Measurements from ENCODE around the gene EBF3. TPM values are rescaled to one million over a fixed set of nuclear protein-coding genes. Genes with fewer than 3 reads are reported as not detected.

Gene EBF3
- total and polyA plus RNA-seq, 2 donors (not counting 3 experiments of a cell fraction or from before 2014, with no cell fraction given), result 0.92 to 2.7 TPM

DNA sequence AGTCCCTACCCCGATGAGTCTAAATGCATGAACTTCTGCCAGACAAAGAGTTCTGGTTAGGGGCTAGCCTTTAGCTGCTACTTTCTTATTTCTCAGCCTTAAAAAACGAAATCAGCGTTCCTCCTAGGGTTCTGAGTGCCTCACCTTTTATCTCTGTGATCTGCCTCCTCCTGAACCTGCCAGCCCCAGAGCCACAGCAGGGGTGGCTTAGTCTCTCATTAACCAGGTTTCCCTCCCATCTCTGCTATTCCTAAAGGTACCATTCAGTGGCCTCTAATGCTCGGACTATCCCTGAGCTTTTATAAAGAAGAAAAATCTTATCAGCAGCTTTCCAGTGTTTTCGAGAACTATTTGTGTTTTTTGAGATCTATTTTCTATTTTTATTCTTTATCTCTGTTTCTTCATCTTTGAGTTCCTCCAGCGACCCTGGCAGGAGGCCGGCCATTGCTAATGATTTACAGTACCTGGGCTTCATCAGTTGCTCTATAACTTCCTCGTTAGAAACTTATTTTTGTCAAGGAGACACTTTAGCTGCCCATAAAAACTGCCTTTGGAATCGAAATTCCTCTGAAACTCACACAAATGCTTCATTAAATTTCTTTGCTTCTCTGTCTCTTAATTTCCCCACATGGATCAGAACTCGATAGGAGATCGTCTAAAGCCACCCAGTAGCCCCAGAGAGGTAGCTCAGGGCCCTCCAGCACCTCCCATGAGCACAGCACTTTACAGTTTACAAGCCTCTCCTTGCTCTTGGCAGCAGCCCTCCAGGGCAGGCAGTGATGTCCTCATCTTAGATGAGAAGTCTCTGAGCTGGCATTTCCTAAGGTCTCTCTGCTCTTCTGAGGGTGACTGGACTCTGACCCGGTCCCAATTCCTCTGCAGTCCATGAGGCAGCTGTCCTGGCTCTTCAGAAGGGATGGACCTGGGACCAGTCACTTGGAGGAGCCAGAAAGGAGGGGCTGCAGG is 149.1 kb downstream of the EBF3 start:
- dilution Hi-C loops (cut with MboI; ENCODE audit: extremely low pct_ligation_motif_present, low sequenced_read_pairs), result no loop called here
- H4K20me1 ChIP-seq (replicated peaks; ENCODE audit: control insufficient read depth, extremely low read depth, insufficient read depth, low read length), result no peaks in the 10 kb centered on the region
- H3K36me3 ChIP-seq (ENCODE audit: control insufficient read depth in 2 of 2, extremely low read depth in 1 of 2, insufficient read depth in 2 of 2, low read length in 2 of 2), result no peaks in the 10 kb centered on the region
- H3K27me3 ChIP-seq (ENCODE audit: control insufficient read depth in 2 of 2, insufficient read depth in 2 of 2, low read length in 2 of 2), result no peaks in the 10 kb centered on the region
- no peak for FAIRE-seq
- no TSS peak for BruUV-seq (replicated peaks)
- H3K9me3 ChIP-seq (replicated peaks; ENCODE audit: control insufficient read depth, insufficient read depth, low read length), result peaks cover 2% of the 10 kb centered on the region
- no peaks in the 10 kb centered on the region for H3K4me1 ChIP-seq (ENCODE audit: control insufficient read depth, extremely low read depth, insufficient read depth, low read length)
- no peak overlapping the region for H2AFZ ChIP-seq (ENCODE audit: low read depth, low read length)
- intact Hi-C loops (cut with micrococcal nuclease), result no loop called here
- POLR2A ChIA-PET, result no interaction called here
- H3K4me3 ChIP-seq (replicated peaks in 1 of 3; ENCODE audit: insufficient read depth in 1 of 3, low read depth in 1 of 3, low read length in 3 of 3), result no peak overlapping the region
- H3K79me2 ChIP-seq (ENCODE audit: control insufficient read depth, insufficient read depth, low read length), result no peaks in the 10 kb centered on the region
- no peaks in the 10 kb centered on the region for H3K9me1 ChIP-seq (replicated peaks; ENCODE audit: control insufficient read depth, extremely low read depth, insufficient read depth, low read length)
- TF ChIP-seq, protein P1, sequence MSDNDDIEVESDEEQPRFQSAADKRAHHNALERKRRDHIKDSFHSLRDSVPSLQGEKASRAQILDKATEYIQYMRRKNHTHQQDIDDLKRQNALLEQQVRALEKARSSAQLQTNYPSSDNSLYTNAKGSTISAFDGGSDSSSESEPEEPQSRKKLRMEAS (IDR thresholded peaks at IDR 0.05; ENCODE audit: insufficient read depth, insufficient read length), result no peak
- H3K4me2 ChIP-seq (ENCODE audit: insufficient read depth, low read length), result no peak overlapping the region
- no peak overlapping the region for H3K9ac ChIP-seq (replicated peaks; ENCODE audit: extremely low read depth, insufficient read depth, low read length)
- CTCF ChIA-PET, result no interaction called here
- no peak for DNase-seq (ENCODE audit: low read depth, low spot score)
- H3K27ac ChIP-seq (ENCODE audit: insufficient read depth, low read depth, low read length), result no peak overlapping the region

DNA sequence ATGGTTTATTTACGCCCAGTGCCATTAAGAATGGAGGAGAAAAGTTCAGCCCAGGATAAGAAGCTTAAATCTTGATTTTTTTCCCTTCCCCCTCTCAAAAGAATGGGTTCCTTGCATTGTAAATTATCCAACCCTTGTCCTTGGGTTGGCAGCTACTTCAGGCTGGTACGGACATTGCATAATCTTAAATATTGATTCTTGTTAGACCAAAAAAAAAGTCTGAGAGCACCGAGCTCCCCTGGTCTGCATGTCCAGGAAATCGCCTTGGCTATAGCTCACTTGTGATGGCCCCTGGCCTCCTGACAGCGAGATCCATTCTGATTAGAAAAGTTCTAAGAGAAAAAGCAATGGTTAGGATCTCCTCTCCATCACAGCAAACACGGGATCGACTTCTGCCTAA is 151.7 kb downstream of the EBF3 start:
- FAIRE-seq (no peak), DNase-seq (ENCODE audit: low read depth, low spot score) (no peak)
- H3K4me3 ChIP-seq (replicated peaks in 1 of 3; ENCODE audit: insufficient read depth in 1 of 3, low read depth in 1 of 3, low read length in 3 of 3), result no peak overlapping the region
- dilution Hi-C loops (cut with MboI; ENCODE audit: extremely low pct_ligation_motif_present, low sequenced_read_pairs), result no loop called here
- H3K27me3 ChIP-seq (ENCODE audit: control insufficient read depth in 2 of 2, insufficient read depth in 2 of 2, low read length in 2 of 2), result no peaks in the 10 kb centered on the region
- H2AFZ ChIP-seq (ENCODE audit: low read depth, low read length), result no peak overlapping the region
- TF ChIP-seq, protein P2, sequence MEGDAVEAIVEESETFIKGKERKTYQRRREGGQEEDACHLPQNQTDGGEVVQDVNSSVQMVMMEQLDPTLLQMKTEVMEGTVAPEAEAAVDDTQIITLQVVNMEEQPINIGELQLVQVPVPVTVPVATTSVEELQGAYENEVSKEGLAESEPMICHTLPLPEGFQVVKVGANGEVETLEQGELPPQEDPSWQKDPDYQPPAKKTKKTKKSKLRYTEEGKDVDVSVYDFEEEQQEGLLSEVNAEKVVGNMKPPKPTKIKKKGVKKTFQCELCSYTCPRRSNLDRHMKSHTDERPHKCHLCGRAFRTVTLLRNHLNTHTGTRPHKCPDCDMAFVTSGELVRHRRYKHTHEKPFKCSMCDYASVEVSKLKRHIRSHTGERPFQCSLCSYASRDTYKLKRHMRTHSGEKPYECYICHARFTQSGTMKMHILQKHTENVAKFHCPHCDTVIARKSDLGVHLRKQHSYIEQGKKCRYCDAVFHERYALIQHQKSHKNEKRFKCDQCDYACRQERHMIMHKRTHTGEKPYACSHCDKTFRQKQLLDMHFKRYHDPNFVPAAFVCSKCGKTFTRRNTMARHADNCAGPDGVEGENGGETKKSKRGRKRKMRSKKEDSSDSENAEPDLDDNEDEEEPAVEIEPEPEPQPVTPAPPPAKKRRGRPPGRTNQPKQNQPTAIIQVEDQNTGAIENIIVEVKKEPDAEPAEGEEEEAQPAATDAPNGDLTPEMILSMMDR (IDR thresholded peaks at IDR 0.05; ENCODE audit: extremely low read depth in 1 of 2, insufficient read depth in 1 of 2, low read depth in 1 of 2, low read length in 2 of 2), result no peak
- TF ChIP-seq, protein P1 (IDR thresholded peaks at IDR 0.05; ENCODE audit: insufficient read depth, insufficient read length), result no peak
- TF ChIP-seq GATA2 (IDR thresholded peaks at IDR 0.05; ENCODE audit: insufficient read depth, insufficient read length, low read depth, low read length) (no peak), MYC (IDR thresholded peaks at IDR 0.05; ENCODE audit: low read depth, low read length) (no peak), EZH2 (IDR thresholded peaks at IDR 0.05; ENCODE audit: borderline replicate concordance, low read depth, low read length, severe bottlenecking) (no peak), POLR2AphosphoS5 (IDR thresholded peaks at IDR 0.05; ENCODE audit: insufficient read depth, low read depth, low read length) (no peak), POLR2A (IDR thresholded peaks at IDR 0.05; ENCODE audit: low read depth, low read length) (no peak), JUN (IDR thresholded peaks at IDR 0.05; ENCODE audit: borderline replicate concordance, insufficient read depth, insufficient read length, low read depth) (no peak), FOS (IDR thresholded peaks at IDR 0.05; ENCODE audit: borderline replicate concordance, insufficient read depth, low read length) (no peak)
- ChIA-PET POLR2A (no interaction called here), CTCF (no interaction called here)
- no peaks in the 10 kb centered on the region for H3K9me1 ChIP-seq (replicated peaks; ENCODE audit: control insufficient read depth, extremely low read depth, insufficient read depth, low read length)
- no peak overlapping the region for H3K4me2 ChIP-seq (ENCODE audit: insufficient read depth, low read length)
- no peaks in the 10 kb centered on the region for H3K36me3 ChIP-seq (ENCODE audit: control insufficient read depth in 2 of 2, extremely low read depth in 1 of 2, insufficient read depth in 2 of 2, low read length in 2 of 2)
- BruUV-seq (replicated peaks), result no TSS peak
- no peaks in the 10 kb centered on the region for H3K4me1 ChIP-seq (ENCODE audit: control insufficient read depth, extremely low read depth, insufficient read depth, low read length)
- no peak overlapping the region for H3K9ac ChIP-seq (replicated peaks; ENCODE audit: extremely low read depth, insufficient read depth, low read length)
- H3K79me2 ChIP-seq (ENCODE audit: control insufficient read depth, insufficient read depth, low read length), result no peaks in the 10 kb centered on the region
- H3K27ac ChIP-seq (ENCODE audit: insufficient read depth, low read depth, low read length), result no peak overlapping the region
- intact Hi-C loops (cut with micrococcal nuclease), result no loop called here
- H4K20me1 ChIP-seq (replicated peaks; ENCODE audit: control insufficient read depth, extremely low read depth, insufficient read depth, low read length), result no peaks in the 10 kb centered on the region
- H3K9me3 ChIP-seq (replicated peaks; ENCODE audit: control insufficient read depth, insufficient read depth, low read length), result peaks cover 4% of the 10 kb centered on the region
